CD4-positive, alpha-beta T cell treated with Interleukin-15 for 4 hours (primary cell): ENCODE data around the gene KLHL22.

ENCODE experiments used
- DNase-seq: peaks from one replicate; pipeline ENCODE4 v3.0.0-alpha.2; 2020; ENCODE audit warnings: low spot score

The KLHL22 gene

DNA sequence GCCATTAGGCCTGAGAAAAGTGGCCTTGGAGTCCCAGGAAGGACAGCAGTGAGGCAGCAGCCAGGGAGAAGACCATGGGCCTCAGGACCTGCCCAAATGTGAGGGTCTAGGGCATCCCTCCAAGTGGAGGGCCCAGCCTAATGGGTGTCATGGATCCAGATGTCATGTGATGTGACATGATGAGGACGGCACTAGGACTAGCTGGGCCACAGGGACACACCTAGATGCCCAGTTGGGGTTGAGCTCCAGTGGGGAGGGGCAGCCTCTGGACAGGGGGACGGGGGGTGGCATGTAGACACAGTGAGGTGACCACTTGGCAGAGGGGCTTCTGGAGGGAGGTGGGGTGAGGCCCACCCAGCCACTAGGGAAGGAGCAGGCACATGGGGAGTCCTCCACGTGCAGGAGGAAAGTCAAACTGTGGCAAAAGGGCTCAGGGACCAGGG, 63.3 kb downstream of the KLHL22 start:
- no peak for DNase-seq

DNA sequence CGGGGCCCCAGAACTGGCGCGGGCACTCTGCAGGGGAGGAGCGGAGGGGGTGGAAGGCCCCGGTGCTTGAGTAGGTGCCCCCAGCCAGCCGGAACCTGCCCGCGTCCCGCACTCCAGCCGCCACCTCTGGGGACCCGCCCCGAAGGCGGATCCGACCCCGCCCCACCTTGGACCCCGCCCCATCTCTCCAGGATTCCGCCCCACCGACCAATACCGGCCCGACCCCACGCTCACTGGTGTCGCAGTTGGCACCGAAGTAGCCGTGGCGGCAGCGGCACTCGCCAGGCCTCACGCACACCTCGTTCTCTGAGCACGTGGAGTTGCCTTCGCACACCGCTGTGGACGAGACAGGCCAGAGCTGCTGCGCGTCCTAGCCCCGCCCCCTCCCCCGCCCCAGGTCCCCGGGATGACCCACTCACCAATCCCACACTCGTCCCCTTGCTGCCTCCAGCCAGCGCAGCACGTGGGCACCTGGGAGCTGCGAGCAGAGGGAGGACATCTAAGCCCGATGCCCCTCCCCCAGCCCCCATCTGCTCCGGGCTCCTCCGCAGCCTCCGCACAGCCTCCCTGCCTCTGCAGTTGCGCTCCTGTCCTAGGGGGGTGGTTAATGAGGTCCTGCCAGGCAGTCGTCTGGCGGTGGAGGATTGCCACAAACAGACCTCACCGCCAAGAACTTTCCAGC, 63.9 kb downstream of the KLHL22 start:
- no peak for DNase-seq

DNA sequence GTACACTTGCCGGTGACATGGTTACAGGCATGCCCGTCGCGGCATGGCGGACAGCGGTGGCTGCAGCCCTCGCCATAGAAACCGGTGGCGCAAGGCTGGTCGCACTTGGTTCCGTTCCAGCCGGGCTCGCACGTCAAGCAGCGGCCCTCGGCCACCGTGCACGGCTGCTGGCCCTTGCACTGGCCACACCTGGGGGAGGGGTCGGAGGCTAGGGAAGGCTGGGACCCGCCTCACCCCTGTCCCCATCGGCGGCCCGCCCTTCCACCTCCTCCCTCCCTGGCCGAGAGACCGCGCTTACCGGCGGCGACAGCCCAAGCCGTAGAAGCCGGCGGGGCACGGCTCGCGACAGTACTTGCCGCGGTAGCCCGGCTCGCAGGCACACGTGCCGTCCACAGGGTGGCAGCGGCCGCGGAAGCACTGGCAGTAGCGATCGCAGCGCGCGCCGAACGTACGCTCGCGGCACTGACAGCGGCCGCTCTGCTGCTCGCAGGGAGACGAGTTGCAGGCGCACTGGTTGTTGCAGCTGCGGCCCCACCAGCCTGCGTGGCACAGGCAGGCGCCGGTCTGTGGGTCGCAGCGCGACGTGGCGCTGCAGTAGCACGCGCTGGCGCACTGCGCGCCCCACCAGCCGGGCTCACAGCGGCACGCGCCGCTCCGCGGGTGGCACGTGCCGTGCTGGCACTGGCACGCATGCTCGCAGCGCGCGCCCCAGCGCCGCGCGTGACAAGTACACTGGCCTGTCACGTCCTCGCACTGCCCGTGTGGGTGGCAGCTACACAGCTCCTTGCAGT, 64.7 kb downstream of the KLHL22 start:
- peak; percentile 46 for DNase-seq

DNA sequence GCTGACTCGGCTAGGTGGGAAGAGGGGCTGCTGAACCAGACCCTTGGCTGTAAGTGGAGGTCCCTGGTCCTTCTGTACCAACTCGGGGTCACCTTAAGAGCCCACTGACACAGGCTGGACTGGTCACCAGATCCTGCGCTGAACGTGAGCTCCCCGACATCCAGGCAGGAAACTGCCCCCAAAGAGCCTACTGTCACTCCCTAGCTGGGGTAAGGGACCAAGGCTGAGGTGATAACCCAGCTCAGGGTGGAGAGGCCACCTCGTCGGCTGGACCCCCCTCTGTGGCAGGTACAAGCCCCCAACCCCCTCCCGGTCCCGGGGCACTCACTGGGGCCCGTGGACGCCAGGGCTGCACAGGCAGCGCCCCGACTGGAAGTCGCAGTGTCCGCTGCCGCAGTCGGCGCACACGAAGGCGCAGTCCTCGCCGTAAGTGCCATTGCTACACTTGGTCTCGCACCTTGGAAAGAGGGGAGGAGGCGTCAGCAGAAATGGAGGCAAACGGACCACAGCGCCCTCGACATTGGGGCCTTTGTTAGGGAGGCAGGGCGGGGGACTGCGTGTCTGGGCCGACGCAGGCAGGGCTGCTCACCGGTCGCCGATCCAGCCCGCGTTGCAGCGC, 65.4 kb downstream of the KLHL22 start:
- no peak for DNase-seq

DNA sequence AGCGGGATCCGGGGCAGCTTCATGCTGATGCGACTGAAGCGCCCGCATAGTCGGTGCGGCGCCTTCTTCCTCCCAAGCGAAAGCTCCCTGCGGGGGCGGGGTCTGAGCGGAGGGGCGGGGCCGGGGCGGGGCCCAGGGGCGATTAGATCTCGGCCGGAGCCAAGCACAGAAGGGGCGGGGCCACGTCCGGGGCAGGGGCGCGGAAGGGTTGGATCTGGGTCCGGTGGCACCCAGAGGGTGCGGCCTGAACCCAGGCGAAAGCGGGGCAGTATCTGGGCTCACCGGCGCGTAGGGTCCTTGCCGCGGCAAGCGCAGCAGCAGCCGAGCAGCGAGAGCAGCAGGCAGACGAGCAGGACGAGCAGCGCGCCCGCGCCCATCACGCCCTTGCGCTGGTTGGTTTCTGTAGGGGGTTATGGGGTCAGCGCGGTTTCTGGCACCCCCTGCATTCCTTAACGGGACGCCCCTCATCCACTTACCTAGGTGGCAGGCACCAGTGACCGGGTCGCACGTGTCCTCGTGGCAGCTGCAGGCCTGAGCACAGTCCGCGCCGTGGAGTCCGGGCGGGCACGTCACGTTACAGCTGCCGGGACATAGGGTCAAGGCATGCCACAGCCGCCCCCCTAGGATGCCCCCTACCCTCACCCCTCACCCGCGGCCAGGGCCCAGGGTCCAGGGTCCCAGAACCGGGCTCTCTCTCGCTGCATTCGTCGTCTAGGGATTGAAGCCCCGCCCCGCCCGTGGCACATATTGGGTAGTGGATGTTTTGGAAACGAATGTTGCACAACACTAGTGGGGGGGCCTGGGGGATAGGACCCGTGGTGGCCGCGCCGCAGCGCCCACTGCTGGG, 66.1 kb downstream of the KLHL22 start:
- peak; percentile 76 for DNase-seq

DNA sequence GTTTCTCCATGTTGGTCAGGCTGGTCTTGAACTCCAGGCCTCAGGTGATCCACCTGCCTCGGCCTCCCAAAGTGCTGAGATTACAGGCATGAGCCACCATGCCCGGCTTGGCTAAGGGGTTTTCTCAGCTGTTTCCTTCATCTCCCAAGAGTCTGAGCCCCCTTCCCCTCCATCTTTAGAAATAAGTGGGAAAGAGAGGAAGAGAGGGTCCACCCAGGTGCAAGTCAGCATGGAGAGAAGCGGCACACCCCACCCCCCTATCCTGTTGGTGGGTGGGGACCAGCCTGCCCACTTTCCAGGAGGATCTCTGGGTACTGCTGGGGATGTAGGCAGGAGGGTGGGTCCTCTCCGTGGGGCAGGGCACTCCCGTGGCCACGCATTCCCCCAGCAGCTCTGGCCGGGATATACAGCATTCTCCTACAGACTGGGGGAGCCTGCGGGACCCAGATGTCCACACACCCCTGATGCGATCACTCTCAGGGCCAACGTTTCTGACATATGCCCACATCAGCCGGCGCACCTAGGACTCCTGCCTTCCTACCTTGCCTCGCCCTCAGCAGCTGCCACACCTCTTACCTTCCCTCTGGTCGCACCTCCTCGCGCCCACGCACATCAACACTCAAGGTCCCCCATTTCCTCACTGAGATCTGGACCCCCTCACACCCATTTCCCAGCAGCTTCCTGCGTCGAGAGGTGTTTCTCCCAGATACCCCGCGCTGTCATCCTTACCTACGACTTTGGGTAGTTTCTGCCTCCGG, 66.9 kb downstream of the KLHL22 start:
- DNase-seq, result no peak

DNA sequence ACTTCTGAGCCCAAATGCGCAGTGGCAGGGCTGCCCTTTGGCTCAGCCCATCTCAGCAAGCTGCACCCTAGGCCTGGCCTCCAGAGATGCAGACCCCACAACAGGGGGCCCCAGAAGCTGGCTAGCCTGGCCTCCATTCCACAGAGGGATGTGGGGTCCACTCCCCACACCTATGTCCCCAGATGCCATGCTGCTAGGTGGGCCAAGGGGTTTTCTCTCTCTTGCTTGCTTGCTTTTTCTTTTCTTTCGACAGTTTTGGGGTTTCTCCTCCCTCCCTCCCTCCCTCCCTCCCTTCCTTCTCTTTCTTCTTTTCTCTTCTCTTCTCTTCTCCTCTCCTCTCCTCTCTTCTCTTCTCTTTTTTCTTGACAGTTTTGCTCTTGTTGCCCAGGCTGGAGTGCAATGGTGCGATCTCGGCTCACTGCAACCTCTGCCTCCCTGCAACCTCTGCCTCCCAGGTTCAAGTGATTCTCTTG, 67.6 kb downstream of the KLHL22 start:
- no peak for DNase-seq

DNA sequence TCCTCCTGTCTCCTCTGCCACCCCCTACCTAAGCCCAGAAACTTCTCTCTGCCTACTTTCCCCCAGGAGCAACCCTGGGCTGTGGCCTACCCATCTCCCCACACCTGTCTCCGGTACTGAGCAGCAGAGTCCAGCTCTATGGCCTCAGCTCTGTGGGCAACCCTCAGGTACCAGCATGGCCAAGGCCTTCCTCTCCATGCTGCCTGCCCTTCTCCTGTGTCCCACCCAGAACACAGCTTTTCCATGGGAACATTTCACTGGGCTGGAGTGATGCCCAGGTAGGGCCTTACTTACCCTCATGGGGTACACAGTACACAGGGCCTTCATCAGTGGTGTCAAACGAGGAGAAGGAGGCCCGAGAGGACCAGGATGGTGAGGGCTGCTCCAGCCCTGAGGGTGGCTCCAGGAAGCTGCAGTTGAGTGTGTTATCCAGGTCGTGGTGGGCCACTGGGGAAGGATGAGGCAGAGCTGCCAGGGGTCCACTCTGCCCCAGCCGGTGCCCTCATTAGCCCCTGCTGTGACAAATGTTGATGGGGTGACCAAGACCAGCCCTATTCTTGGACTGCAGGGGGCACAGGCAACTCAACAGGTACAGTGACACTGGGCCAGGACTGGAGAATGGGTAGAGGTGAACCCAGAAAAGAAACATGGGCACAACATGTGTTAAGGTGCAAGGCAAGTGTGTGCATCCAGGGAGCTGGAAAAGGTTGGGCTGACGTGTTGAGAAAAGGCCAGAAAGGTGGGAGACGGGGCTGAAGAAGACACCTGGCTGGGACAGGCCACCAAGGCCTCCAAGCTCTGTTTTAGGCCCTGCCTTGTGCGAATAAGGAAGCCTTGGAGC, 68.3 kb downstream of the KLHL22 start:
- DNase-seq, result no peak

DNA sequence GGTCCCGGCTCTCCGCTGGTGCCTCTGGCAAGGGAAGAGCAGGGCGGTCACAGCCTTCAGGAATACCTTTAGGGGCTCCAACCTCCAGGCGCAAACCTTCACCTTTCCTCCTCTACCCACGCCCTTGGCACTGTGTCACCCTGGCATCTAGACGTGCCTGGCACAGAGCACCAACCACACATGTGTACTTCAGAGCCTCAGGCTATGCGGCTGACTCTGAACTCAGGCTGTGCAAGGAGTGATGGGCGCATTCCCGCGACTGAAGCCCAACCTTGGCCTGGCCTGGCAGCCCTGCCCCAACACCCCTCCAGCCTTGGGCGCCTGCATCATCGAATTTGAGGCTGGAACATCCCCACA, 69.4 kb downstream of the KLHL22 start:
- no peak for DNase-seq

DNA sequence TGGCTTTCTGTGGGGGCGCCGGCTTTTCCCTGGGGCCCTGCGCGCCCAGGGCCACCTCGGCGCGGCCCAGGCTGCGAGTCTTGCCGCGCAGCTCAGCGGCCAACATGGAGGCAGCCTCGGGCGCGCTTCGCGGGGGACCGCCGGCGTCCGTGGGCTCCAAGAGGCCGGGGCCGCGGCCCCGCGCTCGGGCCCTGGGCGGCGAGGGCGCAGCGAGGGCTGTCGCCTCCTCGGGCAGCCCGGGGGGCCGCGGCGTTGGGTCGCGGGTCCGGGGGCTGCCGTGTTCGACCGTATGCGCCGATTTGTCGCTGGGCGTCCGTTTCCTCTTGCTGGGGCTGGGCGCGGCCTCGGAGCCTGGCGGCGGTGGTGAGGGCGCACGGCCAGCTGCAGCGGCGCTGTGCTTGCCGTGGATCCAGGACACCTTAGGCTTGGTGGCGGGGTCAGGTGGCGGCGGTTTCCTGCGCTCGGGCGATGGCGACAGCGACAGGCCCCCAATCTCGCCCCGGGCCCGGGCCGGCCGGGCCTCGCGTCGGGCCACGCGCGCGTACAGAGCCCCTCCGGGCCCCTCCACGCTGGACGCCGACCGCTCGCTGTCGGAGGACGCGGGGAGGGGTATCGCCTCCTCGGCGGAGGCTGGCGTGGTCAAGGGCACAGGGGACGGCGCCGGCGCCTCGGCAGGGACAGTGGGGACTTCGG, 69.9 kb downstream of the KLHL22 start:
- DNase-seq, result no peak

DNA sequence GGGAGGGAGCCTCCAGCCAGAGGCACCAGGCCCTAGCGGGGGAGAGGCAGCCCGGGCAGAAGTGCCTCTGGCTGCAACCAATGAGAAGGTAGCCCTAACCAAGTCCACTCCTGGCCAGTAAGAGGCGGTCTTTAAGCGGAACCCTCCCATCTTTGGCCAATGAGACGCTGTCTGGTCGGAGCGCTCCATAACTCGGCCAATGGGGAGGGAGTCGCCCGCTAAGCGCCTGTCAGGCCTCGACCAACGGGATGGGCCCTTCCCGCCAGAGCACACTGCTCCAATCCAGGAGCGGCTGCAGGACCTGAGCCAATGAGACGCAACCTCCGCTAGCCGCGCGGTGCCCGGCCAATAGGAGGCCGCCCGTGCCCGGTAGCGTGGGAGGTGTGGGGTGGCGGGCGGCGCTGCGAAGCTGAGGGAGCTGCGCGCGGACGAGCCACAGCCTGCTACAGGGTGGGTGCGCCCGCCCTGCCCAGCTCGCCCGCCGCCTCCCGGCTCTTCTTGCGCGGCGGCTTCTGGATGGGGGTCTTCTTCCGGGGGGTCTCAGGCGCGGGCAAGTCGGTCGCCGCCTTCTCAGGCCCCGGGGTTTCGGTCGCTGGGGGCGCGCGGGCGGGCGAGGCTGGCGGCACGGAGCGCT, 70.5 kb downstream of the KLHL22 start:
- DNase-seq, result no peak

DNA sequence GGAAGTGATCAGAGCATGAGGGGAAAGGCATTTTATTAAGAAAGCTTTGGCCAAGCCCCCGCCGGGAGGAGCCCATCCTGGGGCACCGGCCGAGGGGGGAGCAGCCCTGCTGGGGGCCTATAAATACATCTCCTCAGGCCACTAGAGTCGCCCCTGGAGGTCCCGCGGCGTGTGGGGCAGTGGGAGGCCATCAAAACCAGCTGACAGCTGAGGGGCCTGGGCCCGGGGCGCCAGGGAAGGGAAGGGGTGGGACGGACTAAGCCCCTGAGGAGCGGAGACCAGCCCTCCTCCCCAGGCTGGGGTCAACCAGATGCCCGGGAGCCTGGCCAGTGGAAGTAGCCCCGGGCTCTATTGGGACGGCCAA, 71.0 kb downstream of the KLHL22 start:
- no peak for DNase-seq

DNA sequence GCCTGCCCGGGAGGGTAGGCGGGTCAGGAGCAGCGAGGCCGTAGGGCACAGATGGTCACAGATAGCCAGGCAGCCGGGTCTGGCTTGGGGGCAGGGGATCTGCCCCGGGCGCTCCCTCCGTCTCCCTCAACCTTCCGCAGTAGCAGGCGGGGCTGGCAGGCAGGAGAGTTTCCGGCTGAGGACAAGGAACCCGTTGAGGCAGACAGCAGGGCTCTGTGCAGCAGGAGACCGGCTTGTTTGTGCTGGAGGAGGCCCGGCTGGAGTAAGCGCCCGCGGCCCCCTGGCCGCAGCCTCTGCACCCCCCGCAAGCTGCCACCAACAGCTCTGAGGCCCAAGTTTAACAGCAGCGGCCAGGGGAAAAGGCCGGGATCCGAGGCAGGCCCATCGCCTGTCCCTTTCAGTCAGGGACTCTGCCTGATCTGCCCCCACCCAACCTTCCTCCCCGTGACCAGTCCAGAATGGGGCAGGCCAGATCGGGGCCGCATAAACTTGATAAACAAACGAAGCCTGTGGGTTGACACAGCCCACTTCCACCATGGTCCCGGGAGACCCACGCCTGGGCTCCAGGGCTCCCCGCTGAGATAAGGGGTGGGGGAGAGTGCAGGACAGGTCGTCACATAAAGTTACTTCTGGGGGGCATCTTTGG, 71.6 kb downstream of the KLHL22 start:
- no peak for DNase-seq

DNA sequence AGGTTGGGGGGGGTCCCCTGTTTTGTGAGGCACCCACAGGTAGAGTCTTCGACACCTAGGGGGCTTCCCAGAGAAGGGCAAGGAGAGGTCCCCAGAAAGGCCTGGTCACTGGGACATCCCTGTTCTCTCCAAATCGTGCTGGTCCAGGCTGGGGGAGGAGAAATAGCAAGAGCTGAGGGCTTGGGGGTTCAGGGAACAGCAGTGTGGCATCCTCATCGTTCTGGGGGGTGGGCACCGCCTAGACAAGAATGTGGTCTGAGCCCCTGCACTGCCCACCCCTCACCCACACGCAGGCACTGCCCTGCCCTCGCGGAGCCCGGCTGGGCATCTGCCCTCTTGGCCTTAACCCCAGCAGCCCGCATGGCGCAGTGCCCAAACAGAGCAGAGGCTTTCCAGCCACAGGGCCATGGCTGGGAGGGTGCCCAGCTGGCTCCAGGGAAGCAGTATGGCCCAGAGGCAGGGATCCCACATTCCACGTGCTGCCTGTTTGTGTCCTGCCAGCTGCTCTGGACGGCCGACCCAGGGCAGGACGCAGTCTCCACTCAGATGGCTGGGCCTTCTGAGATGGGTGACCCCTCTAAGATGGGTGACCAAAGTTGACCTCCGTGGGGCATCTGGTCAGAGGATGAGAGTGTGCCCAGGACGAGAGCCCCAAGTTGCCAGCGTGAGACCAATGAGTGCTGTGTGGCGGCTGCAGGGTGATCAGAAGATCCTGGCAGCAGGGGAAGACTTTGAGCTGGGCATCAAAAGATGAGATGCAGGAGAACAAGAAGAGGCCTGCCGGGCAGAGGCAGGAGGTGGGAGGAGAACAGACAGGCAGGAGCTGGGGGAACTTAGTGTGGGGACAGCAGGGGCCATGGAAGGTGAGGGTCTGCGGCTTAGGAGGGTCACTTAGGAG, 72.3 kb downstream of the KLHL22 start:
- no peak for DNase-seq

DNA sequence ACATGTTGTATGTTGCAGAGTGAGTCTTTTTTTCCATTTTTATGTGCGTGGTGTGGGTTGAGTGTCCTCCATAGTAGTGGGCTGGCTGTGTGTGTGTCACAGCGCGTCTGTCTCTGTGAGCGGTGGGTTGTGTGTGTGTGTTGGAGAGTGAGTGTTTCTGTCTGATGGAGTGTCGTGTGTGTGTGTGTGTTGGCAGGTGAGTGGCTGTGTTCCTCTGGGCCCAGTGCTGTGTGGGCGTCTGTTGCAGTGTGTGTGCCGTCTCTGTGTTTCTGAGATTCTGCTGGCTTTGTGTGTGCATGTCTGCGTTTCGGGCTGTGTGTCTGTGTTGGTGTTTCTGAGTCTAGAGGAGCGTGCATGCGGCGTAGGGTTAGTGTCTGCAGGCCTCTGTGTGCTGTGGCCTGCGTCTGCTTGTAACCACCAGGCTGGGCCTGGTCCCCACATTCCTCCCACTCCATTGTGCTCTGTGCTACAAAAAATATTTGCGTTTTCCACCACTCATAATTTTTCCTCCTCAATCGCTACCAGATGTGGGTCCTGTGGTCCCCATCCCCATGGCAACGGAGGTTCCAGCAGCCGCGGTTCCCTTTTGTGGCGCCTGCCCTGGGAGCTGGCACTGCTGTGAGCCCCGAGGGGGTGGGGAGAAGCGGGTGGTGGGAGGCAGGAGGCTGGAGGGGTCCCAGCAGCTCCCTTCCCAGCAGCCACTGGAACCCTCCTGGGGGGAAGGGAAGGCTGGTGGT, 73.2 kb downstream of the KLHL22 start:
- no peak for DNase-seq

DNA sequence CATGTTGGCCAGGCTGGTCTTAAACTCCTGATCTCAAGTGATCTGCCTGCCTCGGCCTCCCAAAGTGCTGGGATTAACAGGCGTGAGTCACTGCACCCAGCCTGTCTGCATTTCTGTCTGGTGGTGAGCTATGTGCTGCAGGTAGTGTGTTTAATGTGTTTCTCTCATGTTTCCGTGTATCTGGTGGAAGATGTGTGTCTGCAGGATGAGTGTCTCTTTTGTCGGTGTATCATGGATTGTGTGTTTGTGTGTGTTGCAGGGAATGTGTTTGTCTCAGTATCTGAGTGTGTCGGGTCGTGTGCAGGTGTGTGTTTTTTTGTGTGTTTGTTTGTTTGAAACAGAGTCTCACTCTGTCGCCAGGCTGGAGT, 74.1 kb downstream of the KLHL22 start:
- DNase-seq, result no peak

DNA sequence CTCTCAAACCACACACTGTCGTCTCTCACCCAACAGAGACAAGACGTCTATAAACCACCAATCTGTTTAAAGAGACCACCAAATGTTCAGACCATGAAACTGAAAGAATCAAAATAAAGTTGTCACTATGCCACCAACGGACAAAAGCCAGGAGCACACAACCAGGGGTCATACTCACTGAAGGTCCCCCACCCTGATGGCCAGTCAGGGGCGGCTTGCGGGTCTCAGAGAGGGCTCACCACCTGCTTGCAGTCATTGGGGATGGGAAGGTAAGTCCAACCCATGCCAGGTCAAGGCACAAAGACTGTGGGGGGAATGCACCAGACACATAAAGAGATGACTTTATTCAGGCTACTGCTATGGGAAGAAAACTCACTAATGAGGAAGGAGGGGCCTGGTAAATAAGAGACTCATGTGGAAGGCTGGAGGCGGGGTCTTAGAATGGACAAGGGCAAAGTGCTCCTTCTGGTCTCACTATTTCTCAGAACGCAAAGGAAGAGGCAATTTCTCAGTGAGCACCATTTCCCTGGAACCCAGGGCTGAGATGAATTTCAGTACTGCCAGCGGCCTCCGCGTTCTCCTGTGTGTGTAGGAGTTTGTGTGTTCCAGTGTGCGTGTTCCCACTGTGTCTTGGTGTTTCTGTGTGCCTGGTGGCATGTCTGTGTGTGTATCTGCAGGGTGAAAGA, 75.3 kb downstream of the KLHL22 start:
- no peak for DNase-seq
